SU-DHL-6 (cell line): ENCODE measurements around the gene TKFC.

Source experiments
- H2AFZ ChIP-seq: fragments of 200-600 bp; sonication (generic); 2 replicates; pipeline ENCODE4 v1.6.1; 2014; ENCODE audit warnings: low read depth, mild to moderate bottlenecking, moderate library complexity, mixed read lengths, antibody characterized with exemption, low read length; ENCODE audit not compliant: severe bottlenecking
- H3F3A ChIP-seq: fragments of 200-600 bp; shearing (Covaris generic); 2 replicates; pipeline ENCODE4 v1.6.0; 2016; ENCODE audit warnings: antibody characterized with exemption, mild to moderate bottlenecking; ENCODE audit not compliant: insufficient read depth
- H3K27ac ChIP-seq: fragments of 200-600 bp; sonication (generic); 2 replicates; pipeline ENCODE4 v1.5.1; 2016; ENCODE audit warnings: low read depth, mild to moderate bottlenecking, low read length, moderate library complexity, mixed read lengths
- H3K27me3 ChIP-seq: fragments of 200-600 bp; sonication (generic), shearing (Covaris generic); 2 replicates; pipeline ENCODE4 v1.6.0; 2014; ENCODE audit warnings: mild to moderate bottlenecking, low read length
- H3K36me3 ChIP-seq: fragments of 200-600 bp; sonication (generic); 2 replicates; pipeline ENCODE4 v1.6.1; 2014; ENCODE audit warnings: mild to moderate bottlenecking, low read length, mixed read lengths
- H3K4me2 ChIP-seq: fragments of 300-600, 200-600 bp; shearing (Covaris generic), sonication (generic); 2 replicates; pipeline ENCODE4 v1.6.0; 2014; ENCODE audit warnings: low read length, low read depth, mild to moderate bottlenecking; ENCODE audit not compliant: poor library complexity, severe bottlenecking
- H3K4me3 ChIP-seq: fragments of 200-600 bp; sonication (generic); 2 replicates; pipeline ENCODE4 v1.5.1; 2014; ENCODE audit warnings: antibody characterized with exemption, low read length, mild to moderate bottlenecking, mixed read lengths; ENCODE audit not compliant: insufficient read depth, poor library complexity, severe bottlenecking
- H3K79me2 ChIP-seq: fragments of 200-600 bp; sonication (generic); 2 replicates; pipeline ENCODE4 v1.6.1; 2014; ENCODE audit warnings: mild to moderate bottlenecking, low read length, moderate library complexity; ENCODE audit not compliant: insufficient read depth
- H3K9ac ChIP-seq: fragments of 200-600 bp; sonication (generic); 2 replicates; pipeline ENCODE4 v1.7.0; 2014; ENCODE audit warnings: mild to moderate bottlenecking, low read length
- H3K9me2 ChIP-seq: fragments of 200-600 bp; sonication (generic); replicated peaks from 2 replicates; pipeline ENCODE4 v1.6.1; 2014; ENCODE audit warnings: low read length; ENCODE audit not compliant: insufficient read depth
- H3K9me3 ChIP-seq: fragments of 200-600 bp; sonication (generic); 2 replicates; pipeline ENCODE4 v1.6.1; 2014; ENCODE audit warnings: low read length, mixed read lengths; ENCODE audit not compliant: insufficient read depth
- H4K20me1 ChIP-seq: fragments of 200-600 bp; sonication (generic); 2 replicates; pipeline ENCODE4 v1.6.1; 2014; ENCODE audit warnings: low read depth, mild to moderate bottlenecking, antibody characterized with exemption, low read length, moderate library complexity, mixed read lengths
- CTCF ChIP-seq: fragments of 200-600 bp; sonication (generic); IDR thresholded peaks from one replicate; pipeline ENCODE4 v1.5.1; 2017; ENCODE audit warnings: antibody characterized with exemption, mild to moderate bottlenecking, low read length, moderate library complexity; ENCODE audit not compliant: insufficient read depth, poor library complexity, severe bottlenecking
- EZH2phosphoT487 ChIP-seq: fragments of 200-600 bp; sonication (generic), shearing (Covaris generic); conservative IDR thresholded peaks from 2 replicates; pipeline ENCODE4 v1.6.1; 2018; ENCODE audit warnings: mild to moderate bottlenecking, antibody characterized with exemption, low read length, moderate library complexity, mixed read lengths

TKFC gene

GRCh38 chr11:61345954-61346843 lies 13.2 kb downstream of the TKFC start:
- Histone ChIP-seq H2AFZ (no peak overlapping the region), H3K4me2 (no peak overlapping the region), H3K4me3 (no peak overlapping the region), H3F3A (no peaks in the 10 kb centered on the region), H3K9me3 (no peaks in the 10 kb centered on the region), H3K27me3 (no peaks in the 10 kb centered on the region), H3K36me3 (no peaks in the 10 kb centered on the region), H3K9me2 (no peaks in the 10 kb centered on the region), H3K79me2 (no peaks in the 10 kb centered on the region), H3K9ac (no peak overlapping the region), H3K27ac (no peak overlapping the region), H4K20me1 (no peaks in the 10 kb centered on the region)
- TF ChIP-seq CTCF (no peak), EZH2phosphoT487 (no peak)

DNA sequence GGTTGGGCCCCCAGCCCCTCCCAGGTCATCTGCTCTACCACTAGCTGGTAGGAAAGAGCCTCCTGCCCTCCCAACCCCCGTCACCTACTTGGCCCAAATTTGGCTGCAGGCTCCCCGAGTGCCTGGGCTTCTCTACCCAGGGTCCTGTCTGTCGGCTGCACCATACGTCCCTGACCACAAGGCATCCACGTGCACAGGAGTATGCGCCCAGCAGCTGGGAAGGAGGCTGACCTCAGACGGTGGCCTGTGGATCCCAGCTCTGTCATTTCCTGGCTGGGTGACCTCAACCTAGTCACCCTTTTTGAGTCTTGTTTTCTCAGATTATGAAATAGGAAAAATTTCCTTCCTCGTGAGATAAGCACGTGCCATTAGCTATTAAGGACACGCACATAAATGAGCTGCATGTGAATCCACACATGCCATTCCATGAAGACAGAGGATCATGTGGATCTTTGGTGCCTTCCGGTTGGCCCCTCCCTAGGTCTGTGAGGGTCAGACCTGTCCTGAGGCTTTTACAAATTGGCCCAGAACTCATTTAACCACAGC lies 15.0 kb downstream of the TKFC start:
- Histone ChIP-seq H3K9me2 (no peaks in the 10 kb centered on the region), H3K36me3 (0 out of 2 replicates have a peak, but pooled peaks cover 3% of the 10 kb centered on the region), H3K9me3 (no peaks in the 10 kb centered on the region), H3K9ac (no peak overlapping the region), H3K27me3 (no peaks in the 10 kb centered on the region), H3K4me3 (no peak overlapping the region), H3K79me2 (peaks cover under 1% of the 10 kb centered on the region; the same call in 1 of the 2 replicates), H3K4me2 (no peak overlapping the region), H3F3A (no peaks in the 10 kb centered on the region), H4K20me1 (no peaks in the 10 kb centered on the region), H3K27ac (no peak overlapping the region), H2AFZ (no peak overlapping the region)
- TF ChIP-seq CTCF (no peak), EZH2phosphoT487 (no peak)

DNA sequence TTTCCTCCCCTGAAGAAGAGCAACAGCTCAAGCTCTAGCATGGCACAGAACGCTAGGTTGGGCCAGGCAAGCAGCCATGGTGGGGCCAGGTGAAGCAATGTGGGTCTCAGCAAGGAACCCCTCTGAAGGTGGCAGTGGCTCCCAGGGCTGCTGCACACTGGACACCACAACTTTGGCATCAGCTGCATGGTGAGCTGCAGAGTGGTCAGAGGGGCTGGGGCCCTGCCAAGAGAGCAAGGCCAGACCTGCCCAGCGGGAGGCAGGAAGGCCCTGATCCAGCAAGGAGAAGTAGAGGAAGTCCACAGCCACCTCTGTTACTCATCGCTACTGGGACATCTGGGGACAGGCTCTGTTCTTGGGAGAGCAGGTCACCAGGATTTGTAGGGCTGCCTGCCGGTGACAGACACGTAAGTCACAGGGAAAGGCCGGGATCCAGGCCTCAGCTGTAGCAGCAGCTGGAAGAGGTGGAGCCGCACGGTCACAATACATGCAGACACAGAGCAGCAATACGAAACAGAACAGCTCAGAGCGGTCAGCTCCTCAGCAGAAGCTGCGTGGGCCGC lies 16.2 kb downstream of the TKFC start:
- H2AFZ ChIP-seq, result no peak overlapping the region
- H3K4me2 ChIP-seq, result no peak overlapping the region
- no peaks in the 10 kb centered on the region for H4K20me1 ChIP-seq
- no peaks in the 10 kb centered on the region for H3K9me2 ChIP-seq
- H3K27me3 ChIP-seq, result no peaks in the 10 kb centered on the region
- H3K36me3 ChIP-seq, result peaks cover 6% of the 10 kb centered on the region; the same call in 1 of the 2 replicates
- no peak overlapping the region for H3K27ac ChIP-seq
- H3K9ac ChIP-seq, result no peak overlapping the region
- peaks cover 10% of the 10 kb centered on the region; the same call in 1 of the 2 replicates for H3K79me2 ChIP-seq
- H3K4me3 ChIP-seq, result no peak overlapping the region
- no peaks in the 10 kb centered on the region for H3K9me3 ChIP-seq
- no peak for TF ChIP-seq CTCF
- no peak for TF ChIP-seq EZH2phosphoT487
- H3F3A ChIP-seq, result no peaks in the 10 kb centered on the region
